H1 (cell line): ENCODE measurements around the gene HEBP2. TPM values are rescaled to one million over a fixed set of nuclear protein-coding genes. Genes with fewer than 3 reads are reported as not detected.
"Not testable (repeated sequence)": the region's sequence is repeated elsewhere in the genome, so short reads cannot be mapped to it uniquely, and the experiment has no call there.

Experiments
- CTCF ChIA-PET: fragments of 300-600 bp; sonication (Branson Sonifier 250); formaldehyde crosslinking; loops from one replicate; lab custom pipeline; 2021; ENCODE audit not compliant: partially characterized antibody; lab: Charles Lee
- POLR2A ChIA-PET: fragments of 300-600 bp; sonication (Branson Sonifier 250); formaldehyde crosslinking; loops from one replicate; lab custom pipeline; 2021; ENCODE audit warnings: inconsistent platforms; ENCODE audit not compliant: partially characterized antibody; lab: Charles Lee
- DNase-seq, 2 experiments: peaks; one replicate each; pipeline versions ENCODE4 v3.0.0 to v3.0.0-alpha.2; 2010 to 2022; ENCODE audit warnings: low spot score in 2 of 2, low read depth in 1 of 2, mixed read lengths in 1 of 2
- FAIRE-seq: peaks from 2 replicates; lab custom pipeline; 2011; peaks lifted over from hg19 to GRCh38; lab: Jason Lieb, UNC
- H2AFZ ChIP-seq: 2 replicates; pipeline ENCODE4 v1.8.1; 2012; ENCODE audit warnings: low read length, inconsistent platforms
- H2AK5ac ChIP-seq: 2 replicates; pipeline ENCODE4 v1.6.1; 2013; ENCODE audit warnings: low read depth, low read length
- H2BK120ac ChIP-seq: replicated peaks from 2 replicates; pipeline ENCODE3; 2013; ENCODE audit warnings: low read depth, low read length, inconsistent platforms
- H2BK12ac ChIP-seq: 2 replicates; pipeline ENCODE4 v1.6.1; 2013; ENCODE audit warnings: low read depth, low read length
- H2BK15ac ChIP-seq: 2 replicates; pipeline ENCODE4 v1.6.1; 2013; ENCODE audit warnings: low read length
- H2BK20ac ChIP-seq: 2 replicates; pipeline ENCODE4 v1.6.1; 2013; ENCODE audit warnings: low read length
- H2BK5ac ChIP-seq: 2 replicates; pipeline ENCODE4 v1.6.1; 2013; ENCODE audit warnings: low read depth, low read length
- H3K14ac ChIP-seq: 2 replicates; pipeline ENCODE4 v1.6.1; 2013; ENCODE audit warnings: inconsistent platforms; ENCODE audit not compliant: insufficient read length
- H3K18ac ChIP-seq: 2 replicates; pipeline ENCODE4 v1.6.1; 2013; ENCODE audit warnings: low read length; ENCODE audit errors: extremely low read depth
- H3K23ac ChIP-seq: 2 replicates; pipeline ENCODE4 v1.6.1; 2013; ENCODE audit warnings: inconsistent platforms; ENCODE audit not compliant: insufficient read length
- H3K23me2 ChIP-seq: 2 replicates; pipeline ENCODE4 v1.6.1; 2013; ENCODE audit warnings: low read depth, low read length
- H3K27ac ChIP-seq: 2 replicates; pipeline ENCODE4 v1.6.1; 2011; ENCODE audit warnings: low read depth, low read length, inconsistent platforms
- H3K27me3 ChIP-seq, 4 experiments: replicated peaks in 1 of 4; 1 replicate in 1 of 4; 2 replicates in 3 of 4; pipeline versions ENCODE4 v1.6.1 to v1.8.1; 2011 to 2013; ENCODE audit warnings: low read length in 3 of 4, mild to moderate bottlenecking in 3 of 4, inconsistent platforms in 2 of 4, mixed read lengths in 2 of 4, moderate library complexity in 1 of 4; ENCODE audit not compliant: control insufficient read depth in 3 of 4, insufficient read depth in 3 of 4; ENCODE audit errors: extremely low read depth in 1 of 4
- H3K36me3 ChIP-seq, 4 experiments: 2 replicates each; pipeline versions ENCODE4 v1.6.1 to v1.8.1; 2011 to 2013; ENCODE audit warnings: mild to moderate bottlenecking in 4 of 4, low read length in 3 of 4, moderate library complexity in 2 of 4, control low read depth in 1 of 4, inconsistent platforms in 1 of 4; ENCODE audit not compliant: insufficient read depth in 4 of 4, control insufficient read depth in 2 of 4
- H3K4ac ChIP-seq: replicated peaks from 2 replicates; pipeline ENCODE3; 2013; ENCODE audit warnings: low read length, low read depth, mixed read lengths, inconsistent platforms; ENCODE audit not compliant: insufficient read length
- H3K4me1 ChIP-seq, 4 experiments: replicated peaks in 1 of 4; 1 replicate in 1 of 4; 2 replicates in 3 of 4; pipeline versions ENCODE4 v1.6.1 to v1.8.1; 2011 to 2013; ENCODE audit warnings: low read length in 3 of 4, inconsistent platforms in 2 of 4, mixed read lengths in 1 of 4; ENCODE audit not compliant: insufficient read depth in 4 of 4, control insufficient read depth in 3 of 4
- H3K4me2 ChIP-seq, 2 experiments: 2 replicates each; pipeline versions ENCODE4 v1.6.1 to v1.8.1; 2011 to 2013; ENCODE audit warnings: low read depth in 2 of 2, low read length in 2 of 2, control low read depth in 1 of 2, inconsistent platforms in 1 of 2, mild to moderate bottlenecking in 1 of 2; ENCODE audit not compliant: insufficient read depth in 1 of 2
- H3K4me3 ChIP-seq, 4 experiments: fragments of 200-600, 300-600 bp in 1 of 4; sonication (generic), shearing (Covaris generic), sonication (Bioruptor Twin) in 1 of 4; 2 replicates each; pipeline versions ENCODE4 v1.5.1 to v1.8.1; 2011 to 2016; ENCODE audit warnings: low read length in 4 of 4, low read depth in 3 of 4, control low read depth in 2 of 4, inconsistent platforms in 2 of 4, mild to moderate bottlenecking in 2 of 4, mixed read lengths in 1 of 4, moderate library complexity in 1 of 4; ENCODE audit not compliant: insufficient read depth in 2 of 4; ENCODE audit errors: extremely low read depth in 1 of 4
- H3K56ac ChIP-seq: replicated peaks from 2 replicates; pipeline ENCODE3; 2013; ENCODE audit warnings: low read depth, mild to moderate bottlenecking, mixed read lengths, low read length, inconsistent platforms; ENCODE audit not compliant: insufficient read length
- H3K79me1 ChIP-seq: 2 replicates; pipeline ENCODE4 v1.6.1; 2013; ENCODE audit warnings: low read depth, low read length, control low read depth
- H3K79me2 ChIP-seq, 2 experiments: 2 replicates each; pipeline versions ENCODE4 v1.6.1 to v1.8.1; 2012 to 2013; ENCODE audit warnings: low read length in 2 of 2, mild to moderate bottlenecking in 2 of 2, inconsistent platforms in 1 of 2; ENCODE audit not compliant: insufficient read depth in 2 of 2, control insufficient read depth in 1 of 2
- H3K9ac ChIP-seq, 4 experiments: replicated peaks in 1 of 4; 1 replicate in 1 of 4; 2 replicates in 3 of 4; pipeline versions ENCODE4 v1.6.1 to v1.8.1; 2011 to 2013; ENCODE audit warnings: low read depth in 3 of 4, low read length in 3 of 4, control low read depth in 2 of 4, mild to moderate bottlenecking in 2 of 4, moderate library complexity in 2 of 4, inconsistent platforms in 1 of 4; ENCODE audit errors: extremely low read depth in 1 of 4
- H3K9me3 ChIP-seq, 2 experiments: 2 replicates each; pipeline versions ENCODE4 v1.6.1 to v1.8.1; 2012 to 2013; ENCODE audit warnings: mild to moderate bottlenecking in 2 of 2, moderate library complexity in 2 of 2, control low read depth in 1 of 2, inconsistent platforms in 1 of 2, low read depth in 1 of 2, low read length in 1 of 2, mixed read lengths in 1 of 2; ENCODE audit not compliant: insufficient read depth in 2 of 2
- H4K20me1 ChIP-seq, 2 experiments: replicated peaks in 1 of 2; 2 replicates each; pipeline versions ENCODE3 to v1.8.1; 2011 to 2013; ENCODE audit warnings: inconsistent platforms in 2 of 2, low read length in 2 of 2, mild to moderate bottlenecking in 1 of 2; ENCODE audit not compliant: insufficient read depth in 2 of 2, control insufficient read depth in 1 of 2
- H4K5ac ChIP-seq: 2 replicates; pipeline ENCODE4 v1.6.1; 2013; ENCODE audit warnings: low read length, low read depth, mixed read lengths, inconsistent platforms; ENCODE audit not compliant: insufficient read length
- H4K8ac ChIP-seq: 2 replicates; pipeline ENCODE4 v1.8.0; 2013; ENCODE audit warnings: mild to moderate bottlenecking, moderate library complexity, low read length, inconsistent platforms; ENCODE audit not compliant: insufficient read depth; ENCODE audit errors: extremely low read depth
- H4K91ac ChIP-seq: replicated peaks from 2 replicates; pipeline ENCODE3; 2013; ENCODE audit warnings: low read length, mixed read lengths, inconsistent platforms; ENCODE audit not compliant: insufficient read length
- RBBP5 ChIP-seq: IDR thresholded peaks from 2 replicates; pipeline ENCODE4 v1.7.1; 2012; ENCODE audit warnings: low read depth, mild to moderate bottlenecking, inconsistent platforms, low read length, moderate library complexity, borderline replicate concordance
- WGBS, 2 experiments: shearing (Covaris generic) in 1 of 2; methylation state at CpG; one replicate each; pipeline versions ENCODE4 v1.1.6 to v1.1.7; 2013 to 2015; ENCODE audit warnings: low lambda C conversion rate in 2 of 2, mixed read lengths in 2 of 2, inconsistent platforms in 1 of 2, low coverage in 1 of 2, missing lambda C conversion rate in 1 of 2; ENCODE audit not compliant: insufficient replicate concordance in 2 of 2, insufficient coverage in 1 of 2, insufficient read length in 1 of 2; ENCODE audit errors: extremely low coverage in 1 of 2, missing lambda C conversion rate in 1 of 2; 5-methylcytosine and 5-hydroxymethylcytosine counted together
- polyA plus RNA-seq, 7 experiments: library from polyadenylated mRNA; depleted of rRNA in 3 of 7; stranded (reverse) in 5 of 7; unstranded in 2 of 7; fragments of >200 nt in 5 of 7; fragments of 200-250 nt in 2 of 7; gene quantifications; 1 replicate in 5 of 7; 2 replicates in 1 of 7; 4 replicates in 1 of 7; pipeline versions ENCODE4 v1.2.1 to v1.2.3, GENCODE V29; 2011 to 2013; ENCODE audit warnings: missing spikeins in 2 of 7, mixed read lengths in 2 of 7
- total RNA-seq: library from RNA; stranded (reverse); fragmentation: NEBNext Ultra II Directional; extraction: Animal tissue kit (Norgen Biotek cat#: 25700); gene quantifications from 2 replicates; pipeline ENCODE4 v1.2.1, GENCODE V29; 2021

Gene HEBP2
- total and polyA plus RNA-seq, 2 of the 8 experiments (the other 6 are each of a cell fraction or from before 2014, with no cell fraction given) = 6.5 to 37.9 TPM

GRCh38 chr6:138357928-138358327 lies 46.1 kb upstream of the HEBP2 start:
- FAIRE-seq = no peak
- Histone ChIP-seq H3K9me3 (no peaks in the 10 kb centered on the region), H2BK15ac (no peak overlapping the region), H3K56ac (no peak overlapping the region), H2AK5ac (no peak overlapping the region), H2BK120ac (no peak overlapping the region), H3K27me3 (no peaks in the 10 kb centered on the region), H3K9ac (no peak overlapping the region), H2BK20ac (no peak overlapping the region), H4K5ac (no peak overlapping the region), H2AFZ (no peak overlapping the region), H3K4ac (no peak overlapping the region), H3K79me1 (no peaks in the 10 kb centered on the region), H4K8ac (no peak overlapping the region), H4K20me1 (no peaks in the 10 kb centered on the region), H3K36me3 (no peaks in the 10 kb centered on the region), H3K4me2 (no peak overlapping the region), H4K91ac (no peak overlapping the region), H3K14ac (no peak overlapping the region), H3K4me3 (no peak overlapping the region), H3K79me2 (no peaks in the 10 kb centered on the region), H2BK5ac (no peak overlapping the region), H3K4me1 (no peaks in the 10 kb centered on the region), H3K23ac (no peak overlapping the region), H2BK12ac (no peak overlapping the region), H3K18ac (no peak overlapping the region), H3K27ac (no peak overlapping the region), H3K23me2 (no peaks in the 10 kb centered on the region)
- CTCF ChIA-PET = interaction anchor here (1.5 to 1.8 kb wide), 2 partner anchors 68 to 71 kb away, joined by 3 to 4 read pairs; no protein-coding TSS in a partner anchor
- no peak for TF ChIP-seq RBBP5
- POLR2A ChIA-PET = no interaction called here
- WGBS, 2 experiments = 95% methylated on average over 1 of the region's 1 CpG; no CpG with 5 or more reads in 1 of the 2 experiments
- DNase-seq = no peak

DNA sequence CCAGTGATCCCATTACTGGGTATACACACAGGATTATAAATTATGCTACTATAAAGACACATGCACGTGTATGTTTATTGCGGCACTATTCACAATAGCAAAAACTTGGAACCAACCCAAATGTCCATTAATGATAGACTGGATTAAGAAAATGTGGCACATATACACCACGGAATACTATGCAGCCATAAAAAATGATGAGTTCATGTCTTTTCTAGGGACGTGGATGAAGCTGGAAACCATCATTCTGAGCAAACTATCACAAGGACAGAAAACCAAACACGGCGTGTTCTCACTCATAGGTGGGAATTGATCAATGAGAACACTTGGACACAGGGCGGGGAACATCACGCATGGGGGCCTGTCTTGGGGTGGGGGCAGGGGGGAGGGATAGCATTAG lies 35.3 kb upstream of the HEBP2 start:
- H3K27ac ChIP-seq, H3K56ac ChIP-seq, H3K4ac ChIP-seq, H2BK12ac ChIP-seq, H4K91ac ChIP-seq, H3K79me1 ChIP-seq, FAIRE-seq, H3K9me3 ChIP-seq, H3K4me3 ChIP-seq, H2AFZ ChIP-seq, H4K8ac ChIP-seq, H4K5ac ChIP-seq, H3K14ac ChIP-seq, H3K9ac ChIP-seq, H3K27me3 ChIP-seq, H4K20me1 ChIP-seq, H3K79me2 ChIP-seq, H2AK5ac ChIP-seq, H3K4me1 ChIP-seq, H2BK20ac ChIP-seq, H3K23ac ChIP-seq, H3K36me3 ChIP-seq, DNase-seq, H2BK5ac ChIP-seq, POLR2A ChIA-PET, H2BK15ac ChIP-seq, H3K18ac ChIP-seq, H3K4me2 ChIP-seq, H2BK120ac ChIP-seq, H3K23me2 ChIP-seq, CTCF ChIA-PET: not testable (repeated sequence)
- 90% methylated on average over 8 of the region's 8 CpGs; no CpG with 5 or more reads in 1 of the 2 experiments for WGBS, 2 experiments
